ENCODE data around the gene CWF19L2.

The CWF19L2 gene

DNA sequence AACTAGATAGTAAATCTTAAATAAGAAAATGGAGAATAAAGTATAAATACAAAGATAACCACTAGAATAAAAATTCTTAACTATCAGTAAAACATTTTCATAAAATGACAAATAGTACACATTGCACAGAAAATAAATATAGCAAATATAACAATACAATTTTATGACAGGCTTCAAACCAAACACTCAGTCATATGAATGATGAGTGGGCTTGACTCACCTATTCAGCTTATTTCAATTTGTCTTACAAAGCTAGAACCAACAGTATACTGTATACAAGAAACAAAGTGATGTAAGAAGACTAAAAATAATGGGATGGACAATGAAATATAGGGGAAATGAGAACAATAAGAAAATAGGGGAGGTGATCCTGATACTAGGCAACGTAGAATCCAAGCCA lies 141.2 kb downstream of the CWF19L2 start:
- DNase-seq (ENCODE audit: low read depth in 2 of 3, low spot score in 2 of 3): no peak

DNA sequence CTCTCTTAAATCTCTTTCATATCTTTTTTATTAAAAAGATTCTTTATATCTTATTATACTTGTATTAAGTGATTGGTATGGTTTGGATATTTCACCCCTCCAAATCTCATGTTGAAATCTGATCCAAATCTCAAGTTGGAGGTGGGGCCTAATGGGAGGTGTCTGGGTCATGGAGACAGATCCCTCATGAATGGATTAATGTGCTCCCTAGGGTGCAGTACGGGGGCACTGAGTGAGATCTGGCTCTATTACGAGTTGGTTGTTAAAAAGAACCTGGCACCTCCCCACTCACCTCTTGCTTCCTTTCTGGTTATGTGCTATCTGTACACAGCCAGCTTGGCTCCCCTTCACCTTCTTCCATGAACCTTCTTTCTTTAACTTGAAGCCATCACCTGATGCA lies 149.6 kb downstream of the CWF19L2 start:
- DNase-seq (ENCODE audit: low read depth in 2 of 3, low spot score in 2 of 3): no peak

DNA sequence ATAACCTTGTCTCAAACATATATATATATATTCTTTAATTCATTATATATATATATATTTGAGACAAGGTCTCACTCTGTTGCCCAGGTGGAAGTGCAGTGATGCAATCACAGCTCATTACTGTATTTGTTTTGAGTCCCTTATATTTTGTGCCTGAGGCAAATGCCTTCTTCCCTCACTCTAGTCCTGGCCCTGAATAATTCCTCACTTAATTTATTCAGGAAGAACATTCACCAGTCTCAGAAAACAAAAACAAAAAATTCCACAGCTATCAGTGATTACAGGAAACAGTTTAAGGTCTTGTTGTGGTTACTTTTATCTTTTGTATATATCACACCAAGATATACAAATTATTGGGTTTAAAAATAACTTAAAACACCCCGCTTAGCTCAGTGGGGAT lies 155.7 kb downstream of the CWF19L2 start:
- no peak for DNase-seq (ENCODE audit: low read depth in 2 of 3, low spot score in 2 of 3)

DNA sequence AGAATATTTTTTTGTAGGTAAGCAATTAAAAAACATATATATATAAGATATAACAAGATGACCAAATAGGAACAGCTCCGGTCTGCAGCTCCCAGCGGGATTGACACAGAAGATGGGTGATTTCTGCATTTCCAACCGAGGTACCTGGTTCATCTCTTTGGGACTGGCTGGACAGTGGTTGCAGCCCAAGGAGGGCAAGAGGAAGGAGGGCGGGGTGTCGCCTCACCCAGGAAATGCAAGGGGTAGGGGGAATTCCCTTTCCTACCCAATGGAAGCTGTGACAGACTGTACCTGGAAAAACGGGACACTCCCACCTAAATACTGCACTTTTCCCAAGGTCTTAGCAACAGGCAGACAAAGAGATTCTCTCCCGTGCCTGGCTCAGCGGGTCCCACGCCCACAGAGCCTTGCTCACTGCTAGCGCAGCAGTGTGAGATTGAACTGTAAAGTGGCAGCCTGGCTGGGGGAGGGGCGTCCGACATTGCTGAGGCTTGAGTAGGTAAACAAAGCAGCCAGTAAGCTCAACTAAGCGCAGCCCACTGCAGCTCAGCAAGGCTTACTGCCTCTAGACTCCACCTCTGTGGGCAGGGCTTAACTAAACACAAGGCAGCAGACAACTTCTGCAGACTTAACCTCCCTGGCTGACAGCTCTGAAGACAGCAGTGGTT lies 163.8 kb downstream of the CWF19L2 start:
- DNase-seq (ENCODE audit: low read depth in 2 of 3, low spot score in 2 of 3): no peak

DNA sequence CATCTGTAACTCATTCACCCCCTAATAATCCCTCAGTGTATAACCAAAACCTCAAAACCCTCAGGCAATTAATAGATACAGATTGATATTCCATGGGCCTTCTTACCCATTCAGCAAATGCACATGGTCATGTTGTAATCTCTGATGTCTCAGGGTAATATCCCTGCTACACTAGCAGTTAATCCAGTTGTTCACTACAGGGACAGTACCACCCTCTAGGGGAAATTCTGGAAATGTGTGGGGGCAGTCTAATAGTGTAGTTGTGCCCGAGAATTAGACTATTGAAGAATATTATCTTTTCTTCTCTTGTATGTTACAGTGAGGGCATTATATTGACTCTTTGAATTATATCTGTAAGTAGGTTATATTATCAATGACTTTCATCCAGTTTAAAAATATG lies 175.4 kb downstream of the CWF19L2 start:
- DNase-seq (ENCODE audit: low read depth in 2 of 3, low spot score in 2 of 3): no peak
